Lung (tissue), 12 donors: ENCODE results near the gene ZNF593. TPM values are rescaled to one million over a fixed set of nuclear protein-coding genes. Genes with fewer than 3 reads are reported as not detected.

Experiments used
- ATAC-seq: fragments of 200-7000 bp; cut with Tn5 transposase; one replicate; pipeline ENCODE4 v1.9.1; 2020; ENCODE audit warnings: moderate number of reproducible peaks; ENCODE audit not compliant: insufficient read depth, low FRiP score
- DNase-seq, 3 donors: peaks; one replicate each; pipeline ENCODE4 v3.0.0-alpha.2; 2013 to 2017
- H3K27ac ChIP-seq, 2 donors: one replicate each; pipeline ENCODE4 v1.5.1; 2013; ENCODE audit warnings: mild to moderate bottlenecking in 2 of 2, moderate library complexity in 2 of 2, control low read depth in 1 of 2, inconsistent platforms in 1 of 2, low read depth in 1 of 2, low read length in 1 of 2
- H3K27me3 ChIP-seq, 3 donors: one replicate each; pipeline ENCODE4 v1.5.1; 2013; ENCODE audit warnings: low read length in 2 of 3; ENCODE audit not compliant: control insufficient read depth in 3 of 3, insufficient read depth in 3 of 3
- H3K36me3 ChIP-seq, 4 donors: one replicate each; pipeline ENCODE4 v1.5.1; 2013; ENCODE audit warnings: low read length in 4 of 4, mild to moderate bottlenecking in 1 of 4, moderate library complexity in 1 of 4; ENCODE audit not compliant: control insufficient read depth in 4 of 4, insufficient read depth in 4 of 4
- H3K4me1 ChIP-seq, 5 donors: one replicate each; pipeline ENCODE4 v1.5.1; 2013; ENCODE audit warnings: low read length in 5 of 5, mild to moderate bottlenecking in 2 of 5, moderate library complexity in 1 of 5; ENCODE audit not compliant: control insufficient read depth in 5 of 5, insufficient read depth in 5 of 5
- H3K4me3 ChIP-seq: one replicate; pipeline ENCODE4 v1.5.1; 2013; ENCODE audit warnings: mild to moderate bottlenecking, control low read depth, moderate library complexity
- H3K9ac ChIP-seq, 2 donors: one replicate each; pipeline ENCODE4 v1.5.1; 2013; ENCODE audit warnings: low read length in 2 of 2, control low read depth in 1 of 2; ENCODE audit not compliant: insufficient read depth in 1 of 2
- H3K9me3 ChIP-seq, 4 donors: one replicate each; pipeline ENCODE4 v1.5.1; 2013; ENCODE audit warnings: low read length in 3 of 4, mild to moderate bottlenecking in 1 of 4, moderate library complexity in 1 of 4; ENCODE audit not compliant: control insufficient read depth in 4 of 4, insufficient read depth in 3 of 4
- CTCF ChIP-seq: IDR thresholded peaks from 2 replicates; pipeline ENCODE4 v1.5.1; 2012; ENCODE audit warnings: mild to moderate bottlenecking; ENCODE audit errors: control extremely low read depth, extremely low read depth
- WGBS, 2 donors: extraction: QIAGEN DNeasy Blood & Tissue Kit; methylation state at CpG; one replicate each; pipeline ENCODE4 v1.1.7; 2013; 5-methylcytosine and 5-hydroxymethylcytosine counted together
- polyA plus RNA-seq, 2 donors: library from polyadenylated mRNA; stranded (reverse); fragments of 200-250 nt; gene quantifications; one replicate each; pipeline ENCODE4 v1.2.1, GENCODE V29; 2013
- total RNA-seq, 2 donors: library from RNA; depleted of rRNA in 1 of 2; stranded (reverse); fragments of >200 nt in 1 of 2; gene quantifications; one replicate each; pipeline ENCODE4 v1.2.1, GENCODE V29; 2014 to 2021
- donor health status: control.
- donor health status: control.
- donor health status: Bipolar disorder and iron deficiency.
- donor health status: healthy.
- donor health status: DM: yes; HTN: yes; CAD: no.

ZNF593 gene
- total and polyA plus RNA-seq, 4 donors: 19.7 to 140 (median 61.6) TPM

GRCh38 chr1:26190373-26190987 lies 20.8 kb downstream of the ZNF593 start, which contains the start of gene CATSPER4:
Gene CATSPER4, plus strand, starts transcription at chr1:26190602. Its CDS starts 26 bp downstream, at chr1:26190628.
- no peak for ATAC-seq
- no peaks in the 10 kb centered on the region for H3K4me1 ChIP-seq
- no peak within 1 kb of the TSS for H3K27ac ChIP-seq
- no peak within 1 kb of the TSS for H3K9ac ChIP-seq
- no peaks in the 10 kb centered on the region for H3K27me3 ChIP-seq
- WGBS, 2 donors: 61 to 69% methylated on average over 16 of the region's 16 CpGs
- peak in 1 of 3 donors; percentile 22 for DNase-seq
- TF ChIP-seq CTCF: no peak
- no peak within 1 kb of the TSS for H3K4me3 ChIP-seq
- no peaks in the 10 kb centered on the region for H3K9me3 ChIP-seq
- peaks cover 0 to 2% (median 0%) of the 10 kb centered on the region in 4 donors for H3K36me3 ChIP-seq

GRCh38 chr1:26191739-26192138 lies 22.0 kb downstream of the ZNF593 start:
- no peak for ATAC-seq
- 29 to 44% methylated on average over 3 of the region's 3 CpGs for WGBS, 2 donors
- no peak for TF ChIP-seq CTCF
- DNase-seq: no peak
- H3K27ac ChIP-seq: no peak overlapping the region
- no peak overlapping the region for H3K4me3 ChIP-seq
- no peaks in the 10 kb centered on the region for H3K27me3 ChIP-seq
- no peak overlapping the region for H3K9ac ChIP-seq
- no peaks in the 10 kb centered on the region for H3K4me1 ChIP-seq
- peaks cover 0 to 2% (median 0%) of the 10 kb centered on the region in 4 donors for H3K36me3 ChIP-seq
- no peaks in the 10 kb centered on the region for H3K9me3 ChIP-seq

- no peaks in the 10 kb centered on the region for H3K9me3 ChIP-seq
- 65 to 93% methylated on average over 3 of the region's 3 CpGs for WGBS, 2 donors
- TF ChIP-seq CTCF: no peak
- H3K9ac ChIP-seq: no peak overlapping the region
- H3K4me3 ChIP-seq: no peak overlapping the region
- no peaks in the 10 kb centered on the region for H3K27me3 ChIP-seq
- DNase-seq: no peak
- no peaks in the 10 kb centered on the region for H3K36me3 ChIP-seq
- ATAC-seq: no peak
- H3K4me1 ChIP-seq: peaks cover 0 to 1% (median 0%) of the 10 kb centered on the region in 5 donors
- no peak overlapping the region for H3K27ac ChIP-seq
These were observed 26.1 kb downstream of the ZNF593 start for GRCh38 chr1:26195805-26196204.

GRCh38 chr1:26197301-26197700 lies 27.6 kb downstream of the ZNF593 start:
- no peaks in the 10 kb centered on the region for H3K27me3 ChIP-seq
- H3K4me3 ChIP-seq: no peak overlapping the region
- no peak overlapping the region for H3K27ac ChIP-seq
- DNase-seq (no peak), ATAC-seq (no peak)
- 90 to 95% methylated on average over 3 of the region's 3 CpGs for WGBS, 2 donors
- TF ChIP-seq CTCF: no peak
- H3K9me3 ChIP-seq: no peaks in the 10 kb centered on the region
- H3K4me1 ChIP-seq: peaks cover 0 to 7% (median 0%) of the 10 kb centered on the region in 5 donors
- H3K9ac ChIP-seq: no peak overlapping the region
- no peaks in the 10 kb centered on the region for H3K36me3 ChIP-seq
